Activated naive CD4-positive, alpha-beta T cell treated with anti-CD3 and anti-CD28 coated beads, Interleukin-2, amount 50 U/mL, for 24 hours (primary cell): ENCODE measurements around the gene TNFRSF6B.
"Not testable (repeated sequence)": the region's sequence is repeated elsewhere in the genome, so short reads cannot be mapped to it uniquely, and the experiment has no call there.

Experiments
- H3K27ac Mint-ChIP-seq: one replicate; pipeline ENCODE4 v1.8.0; 2021; ENCODE audit warnings: mild to moderate bottlenecking, mixed read lengths
- H3K27me3 Mint-ChIP-seq: one replicate; pipeline ENCODE4 v1.8.0; 2021; ENCODE audit warnings: mixed read lengths
- H3K36me3 Mint-ChIP-seq: one replicate; pipeline ENCODE4 v1.8.0; 2021; ENCODE audit warnings: mixed read lengths
- H3K4me1 Mint-ChIP-seq: one replicate; pipeline ENCODE4 v1.8.0; 2021; ENCODE audit warnings: mixed read lengths
- H3K4me3 Mint-ChIP-seq: one replicate; pipeline ENCODE4 v1.8.0; 2021; ENCODE audit warnings: mild to moderate bottlenecking, mixed read lengths
- H3K9me3 Mint-ChIP-seq: one replicate; pipeline ENCODE4 v1.8.0; 2021; ENCODE audit warnings: mixed read lengths

Gene TNFRSF6B

GRCh38 chr20:63696628-63697356 is at the start of gene TNFRSF6B:
TNFRSF6B (plus strand) TSS chr20:63696652; CDS start chr20:63696768, 116 bp downstream.
- Mint-ChIP-seq H3K4me1 (peaks cover 15% of the 10 kb centered on the region), H3K27me3 (no peaks in the 10 kb centered on the region), H3K9me3 (no peaks in the 10 kb centered on the region), H3K36me3 (no peaks in the 10 kb centered on the region), H3K4me3 (peak within 1 kb of the TSS; percentile 44), H3K27ac (peak within 1 kb of the TSS; percentile 30)

- no peak overlapping the region for H3K4me3 Mint-ChIP-seq
- H3K4me1 Mint-ChIP-seq = peaks cover 15% of the 10 kb centered on the region
- H3K27me3 Mint-ChIP-seq = no peaks in the 10 kb centered on the region
- no peaks in the 10 kb centered on the region for H3K9me3 Mint-ChIP-seq
- no peaks in the 10 kb centered on the region for H3K36me3 Mint-ChIP-seq
- no peak overlapping the region for H3K27ac Mint-ChIP-seq
Observed at GRCh38 chr20:63648190-63648589, 48.3 kb upstream of the TNFRSF6B start.

DNA sequence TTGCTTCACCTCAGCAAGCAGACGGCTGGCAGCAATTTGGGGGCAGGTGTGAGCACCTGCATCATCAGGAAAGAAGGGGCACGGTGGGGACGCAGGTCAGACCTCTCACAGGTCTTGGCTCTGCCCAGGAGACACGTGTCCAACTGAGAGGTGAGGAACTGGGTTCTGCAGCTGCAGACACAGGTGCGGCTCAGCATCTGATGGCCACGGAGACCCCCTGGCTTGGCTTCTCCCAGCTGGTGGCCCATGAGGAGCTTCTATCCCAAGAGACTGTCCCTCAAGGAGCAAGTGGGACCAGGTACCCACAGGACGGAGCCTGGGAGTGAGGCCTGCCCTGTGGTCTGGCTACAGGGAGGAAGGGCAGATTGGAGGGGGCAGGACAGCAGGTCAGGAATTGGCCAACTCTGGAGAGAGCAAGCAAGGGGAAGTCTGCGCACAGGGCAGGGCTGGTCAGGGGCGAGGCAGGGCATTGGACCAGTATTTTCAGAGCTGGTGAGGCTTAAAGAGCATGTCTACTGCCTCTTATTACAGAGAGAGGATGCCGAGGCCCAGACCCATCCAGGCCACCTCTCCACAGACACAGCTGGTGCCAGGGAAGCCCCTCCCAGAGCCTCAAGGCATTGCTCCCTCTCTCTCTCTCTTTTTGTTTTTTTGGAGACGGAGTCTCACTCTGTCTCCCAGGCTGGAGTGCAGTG is 47.4 kb upstream of the TNFRSF6B start:
- Mint-ChIP-seq H3K27ac (no peak overlapping the region), H3K27me3 (no peaks in the 10 kb centered on the region)

GRCh38 chr20:63650486-63650885 is 46.0 kb upstream of the TNFRSF6B start:
- not testable (repeated sequence) for H3K4me3 Mint-ChIP-seq, H3K27me3 Mint-ChIP-seq, H3K27ac Mint-ChIP-seq, H3K9me3 Mint-ChIP-seq, H3K36me3 Mint-ChIP-seq
- H3K4me1 Mint-ChIP-seq = peaks cover 27% of the 10 kb centered on the region

More for the DNA sequence above, 47.4 kb upstream of the TNFRSF6B start:
- Mint-ChIP-seq H3K36me3 (no peaks in the 10 kb centered on the region), H3K4me3 (no peak overlapping the region), H3K9me3 (no peaks in the 10 kb centered on the region), H3K4me1 (peaks cover 17% of the 10 kb centered on the region)

GRCh38 chr20:63651942-63652191 is 44.6 kb upstream of the TNFRSF6B start:
- Mint-ChIP-seq H3K4me3 (peak overlapping the region; percentile 86), H3K9me3 (no peaks in the 10 kb centered on the region), H3K36me3 (no peaks in the 10 kb centered on the region), H3K27ac (peak overlapping the region; percentile 91), H3K27me3 (no peaks in the 10 kb centered on the region), H3K4me1 (peaks cover 27% of the 10 kb centered on the region)

GRCh38 chr20:63652192-63652980 is 44.1 kb upstream of the TNFRSF6B start:
- peaks cover 27% of the 10 kb centered on the region for H3K4me1 Mint-ChIP-seq
- H3K9me3 Mint-ChIP-seq = no peaks in the 10 kb centered on the region
- H3K27ac Mint-ChIP-seq = no peak overlapping the region
- peak overlapping the region; percentile 57 for H3K4me3 Mint-ChIP-seq
- no peaks in the 10 kb centered on the region for H3K36me3 Mint-ChIP-seq
- no peaks in the 10 kb centered on the region for H3K27me3 Mint-ChIP-seq

- peak within 1 kb of the TSS; percentile 73 for H3K4me3 Mint-ChIP-seq
- H3K27ac Mint-ChIP-seq = peak within 1 kb of the TSS; percentile 46
- peaks cover 31% of the 10 kb centered on the region for H3K4me1 Mint-ChIP-seq
- no peaks in the 10 kb centered on the region for H3K9me3 Mint-ChIP-seq
- no peaks in the 10 kb centered on the region for H3K27me3 Mint-ChIP-seq
- H3K36me3 Mint-ChIP-seq = peaks cover 1% of the 10 kb centered on the region
Observed at GRCh38 chr20:63653041-63653973, 43.1 kb upstream of the TNFRSF6B start, which contains the start of gene STMN3. STMN3 (minus strand) TSS chr20:63653424; CDS start chr20:63653345, 79 bp downstream.

- peak overlapping the region; percentile 73 for H3K4me3 Mint-ChIP-seq
- peaks cover 34% of the 10 kb centered on the region for H3K4me1 Mint-ChIP-seq
- H3K27ac Mint-ChIP-seq = peak overlapping the region; percentile 46
- H3K9me3 Mint-ChIP-seq = no peaks in the 10 kb centered on the region
- no peaks in the 10 kb centered on the region for H3K27me3 Mint-ChIP-seq
- H3K36me3 Mint-ChIP-seq = peaks cover 1% of the 10 kb centered on the region
Observed at GRCh38 chr20:63653974-63654668, 42.3 kb upstream of the TNFRSF6B start.

GRCh38 chr20:63655249-63655648 is 41.2 kb upstream of the TNFRSF6B start:
- Mint-ChIP-seq H3K4me3 (no peak overlapping the region), H3K4me1 (peaks cover 43% of the 10 kb centered on the region), H3K27ac (no peak overlapping the region), H3K9me3 (no peaks in the 10 kb centered on the region), H3K36me3 (peaks cover 1% of the 10 kb centered on the region), H3K27me3 (no peaks in the 10 kb centered on the region)

GRCh38 chr20:63656451-63656850 is 40.0 kb upstream of the TNFRSF6B start:
- Mint-ChIP-seq H3K4me1 (peaks cover 37% of the 10 kb centered on the region), H3K9me3 (no peaks in the 10 kb centered on the region), H3K4me3 (peak overlapping the region; percentile 11), H3K27me3 (no peaks in the 10 kb centered on the region), H3K36me3 (peaks cover 1% of the 10 kb centered on the region), H3K27ac (no peak overlapping the region)

GRCh38 chr20:63657260-63657936 is 39.1 kb upstream of the TNFRSF6B start:
- H3K36me3 Mint-ChIP-seq = peaks cover 4% of the 10 kb centered on the region
- peaks cover 33% of the 10 kb centered on the region for H3K4me1 Mint-ChIP-seq
- no peaks in the 10 kb centered on the region for H3K27me3 Mint-ChIP-seq

DNA sequence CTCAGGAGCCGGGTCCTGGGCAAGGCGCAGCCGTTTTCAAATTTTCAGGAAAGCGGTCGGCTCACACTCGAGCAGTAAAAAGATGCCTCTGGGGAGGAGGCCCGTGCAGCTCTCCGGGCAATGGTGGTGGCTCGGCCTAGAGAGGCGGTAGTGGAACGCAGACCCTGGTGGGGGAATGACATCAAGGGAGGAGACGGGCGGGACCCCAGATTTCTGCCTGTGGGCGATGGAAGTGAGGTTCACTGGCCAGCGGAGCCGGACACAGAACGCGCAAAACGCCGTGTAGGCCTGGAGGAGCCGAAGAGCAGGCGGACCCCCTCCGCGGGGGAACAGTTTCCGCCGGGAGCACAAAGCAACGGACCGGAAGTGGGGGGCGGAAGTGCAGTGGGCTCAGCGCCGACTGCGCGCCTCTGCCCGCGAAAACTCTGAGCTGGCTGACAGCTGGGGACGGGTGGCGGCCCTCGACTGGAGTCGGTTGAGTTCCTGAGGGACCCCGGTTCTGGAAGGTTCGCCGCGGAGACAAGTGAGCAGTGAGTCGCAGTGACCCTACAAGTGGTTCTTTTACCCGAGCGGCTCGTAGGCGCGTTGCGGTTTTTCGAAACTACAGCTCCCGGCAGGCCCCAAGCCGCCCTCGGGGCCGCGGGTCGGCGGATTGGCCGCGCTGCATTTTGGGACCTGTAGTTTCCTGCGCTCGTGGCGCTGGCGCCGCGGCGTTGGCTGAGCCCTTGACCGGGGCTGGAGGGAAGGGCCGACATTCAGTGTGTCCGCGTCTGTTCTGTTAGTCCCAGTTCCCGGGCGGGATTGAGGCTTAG is 38.3 kb upstream of the TNFRSF6B start, which contains the start of gene RTEL1:
Gene RTEL1, plus strand, starts transcription at position 376 of the 812 bp plus-strand sequence. CDS start 1,091 bp downstream, outside the sequence.
- H3K4me1 Mint-ChIP-seq = peaks cover 33% of the 10 kb centered on the region
- H3K36me3 Mint-ChIP-seq = peaks cover 4% of the 10 kb centered on the region
- H3K27ac Mint-ChIP-seq = peak within 1 kb of the TSS; percentile 98
- H3K4me3 Mint-ChIP-seq = peak within 1 kb of the TSS; percentile 98
- H3K27me3 Mint-ChIP-seq = no peaks in the 10 kb centered on the region
- no peaks in the 10 kb centered on the region for H3K9me3 Mint-ChIP-seq

More at GRCh38 chr20:63657260-63657936, 39.1 kb upstream of the TNFRSF6B start:
- peak overlapping the region; percentile 98 for H3K27ac Mint-ChIP-seq
- no peaks in the 10 kb centered on the region for H3K9me3 Mint-ChIP-seq
- peak overlapping the region; percentile 98 for H3K4me3 Mint-ChIP-seq

DNA sequence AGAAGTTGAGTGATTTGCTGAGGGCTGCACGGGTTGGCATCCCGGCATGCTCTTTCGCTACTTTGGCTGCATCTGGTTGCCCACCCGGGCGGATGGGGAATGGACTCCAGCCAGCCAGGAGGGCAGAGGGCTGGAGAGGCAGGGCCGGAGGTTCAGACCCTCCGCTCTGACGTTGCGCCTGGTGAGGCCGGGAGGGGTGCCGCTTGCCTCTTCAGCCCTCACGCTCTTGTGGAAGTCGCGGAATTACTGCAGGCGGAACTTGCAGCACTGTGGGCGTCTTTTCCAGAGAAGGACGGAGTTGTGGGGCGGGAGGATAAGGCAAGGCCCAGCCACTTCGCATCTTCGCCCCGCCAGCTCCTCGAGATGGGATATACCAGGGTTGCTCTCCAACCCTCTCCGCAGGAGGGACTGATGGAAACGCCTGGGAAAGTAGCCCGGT is 37.7 kb upstream of the TNFRSF6B start:
- Mint-ChIP-seq H3K27me3 (no peaks in the 10 kb centered on the region), H3K9me3 (no peaks in the 10 kb centered on the region), H3K27ac (peak overlapping the region; percentile 98), H3K36me3 (peaks cover 4% of the 10 kb centered on the region), H3K4me1 (peaks cover 32% of the 10 kb centered on the region), H3K4me3 (peak overlapping the region; percentile 98)
